GM12892 (cell line): ENCODE data around the gene GIPC2.

ENCODE experiments used
- POLR2A ChIP-seq: IDR thresholded peaks from 2 replicates; pipeline ENCODE4 v1.6.1; 2011; ENCODE audit warnings: low read depth, low read length, control low read depth
- POLR2AphosphoS5 ChIP-seq: IDR thresholded peaks from 2 replicates; pipeline ENCODE4 v1.6.1; 2011; ENCODE audit warnings: low read depth, low read length, control low read depth
- TAF1 ChIP-seq: IDR thresholded peaks from 2 replicates; pipeline ENCODE4 v1.6.1; 2011; ENCODE audit warnings: low read depth, mild to moderate bottlenecking, control low read depth, low read length, borderline replicate concordance

- no peak for TF ChIP-seq POLR2AphosphoS5
- no peak for TF ChIP-seq TAF1
- TF ChIP-seq POLR2A, result no peak
These were observed 107.4 kb downstream of the GIPC2 start for GRCh38 chr1:78153092-78153736.
